ENCODE results near the gene APP.
A peak's percentile ranks its signal among the peaks of the same experiment; 100 is the strongest.

The APP gene

GRCh38 chr21:26011292-26011940 lies 159.2 kb downstream of the APP start:
- no peak for DNase-seq

- no peak for DNase-seq
Measured at GRCh38 chr21:26007951-26008498, 162.5 kb downstream of the APP start.

- no peak for DNase-seq
Measured at GRCh38 chr21:26005464-26005863, 165.1 kb downstream of the APP start.

GRCh38 chr21:26003404-26003803 lies 167.2 kb downstream of the APP start:
- DNase-seq, result no peak

GRCh38 chr21:26001356-26001755 lies 169.2 kb downstream of the APP start:
- no peak for DNase-seq

- no peak for DNase-seq
Measured at GRCh38 chr21:25999921-26000582, 170.5 kb downstream of the APP start.

GRCh38 chr21:25997788-25998611 lies 172.6 kb downstream of the APP start:
- DNase-seq, result peak; percentile 95

- DNase-seq, result no peak
Measured at GRCh38 chr21:25995278-25995677, 175.3 kb downstream of the APP start.

GRCh38 chr21:25994758-25995163 lies 175.8 kb downstream of the APP start:
- no peak for DNase-seq

- no peak for DNase-seq
Measured at GRCh38 chr21:25988738-25989137, 181.8 kb downstream of the APP start.

- DNase-seq, result no peak
Measured at GRCh38 chr21:25987531-25987930, 183.0 kb downstream of the APP start.

GRCh38 chr21:25986928-25987327 lies 183.6 kb downstream of the APP start:
- no peak for DNase-seq

GRCh38 chr21:25985990-25986389 lies 184.6 kb downstream of the APP start:
- no peak for DNase-seq

- DNase-seq, result no peak
Measured at GRCh38 chr21:25984538-25984937, 186.0 kb downstream of the APP start.

- DNase-seq, result no peak
Measured at GRCh38 chr21:25983745-25984144, 186.8 kb downstream of the APP start.

- DNase-seq, result no peak
Measured at GRCh38 chr21:25980710-25981109, 189.9 kb downstream of the APP start.

- no peak for DNase-seq
Measured at GRCh38 chr21:25979845-25980616, 190.5 kb downstream of the APP start.

GRCh38 chr21:25977068-25977611 lies 193.4 kb downstream of the APP start:
- no peak for DNase-seq

- no peak for DNase-seq
Measured at GRCh38 chr21:25974964-25975363, 195.6 kb downstream of the APP start.

- no peak for DNase-seq
Measured at GRCh38 chr21:25970254-25970930, 200.2 kb downstream of the APP start.

- DNase-seq, result no peak
Measured at GRCh38 chr21:25967901-25968438, 202.6 kb downstream of the APP start.

Measured in NCI-H1092 (cell line).